Activated T-cell treated with anti-CD3 and anti-CD28 coated beads, Interleukin-2, amount 50 U/mL, for 24 hours (primary cell): ENCODE measurements around the gene EQTN.
"Not testable (repeated sequence)": the region's sequence is repeated elsewhere in the genome, so short reads cannot be mapped to it uniquely, and the experiment has no call there.

Source experiments
- DNase-seq: peaks from one replicate; pipeline ENCODE4 v3.0.0-alpha.2; 2020
- H3K27ac Mint-ChIP-seq: 2 replicates; pipeline ENCODE4 v1.8.0; 2020; ENCODE audit warnings: mild to moderate bottlenecking, mixed read lengths
- H3K27me3 Mint-ChIP-seq: 2 replicates; pipeline ENCODE4 v1.8.0; 2020; ENCODE audit warnings: mixed read lengths
- H3K36me3 Mint-ChIP-seq: 2 replicates; pipeline ENCODE4 v1.8.0; 2020; ENCODE audit warnings: low read depth, mixed read lengths
- H3K4me1 Mint-ChIP-seq: 2 replicates; pipeline ENCODE4 v1.8.0; 2020; ENCODE audit warnings: low read depth, mixed read lengths
- H3K4me3 Mint-ChIP-seq: 2 replicates; pipeline ENCODE4 v1.8.0; 2020; ENCODE audit warnings: mild to moderate bottlenecking, moderate library complexity, mixed read lengths
- H3K9me3 Mint-ChIP-seq: 2 replicates; pipeline ENCODE4 v1.8.0; 2020; ENCODE audit warnings: mixed read lengths

Gene EQTN

DNA sequence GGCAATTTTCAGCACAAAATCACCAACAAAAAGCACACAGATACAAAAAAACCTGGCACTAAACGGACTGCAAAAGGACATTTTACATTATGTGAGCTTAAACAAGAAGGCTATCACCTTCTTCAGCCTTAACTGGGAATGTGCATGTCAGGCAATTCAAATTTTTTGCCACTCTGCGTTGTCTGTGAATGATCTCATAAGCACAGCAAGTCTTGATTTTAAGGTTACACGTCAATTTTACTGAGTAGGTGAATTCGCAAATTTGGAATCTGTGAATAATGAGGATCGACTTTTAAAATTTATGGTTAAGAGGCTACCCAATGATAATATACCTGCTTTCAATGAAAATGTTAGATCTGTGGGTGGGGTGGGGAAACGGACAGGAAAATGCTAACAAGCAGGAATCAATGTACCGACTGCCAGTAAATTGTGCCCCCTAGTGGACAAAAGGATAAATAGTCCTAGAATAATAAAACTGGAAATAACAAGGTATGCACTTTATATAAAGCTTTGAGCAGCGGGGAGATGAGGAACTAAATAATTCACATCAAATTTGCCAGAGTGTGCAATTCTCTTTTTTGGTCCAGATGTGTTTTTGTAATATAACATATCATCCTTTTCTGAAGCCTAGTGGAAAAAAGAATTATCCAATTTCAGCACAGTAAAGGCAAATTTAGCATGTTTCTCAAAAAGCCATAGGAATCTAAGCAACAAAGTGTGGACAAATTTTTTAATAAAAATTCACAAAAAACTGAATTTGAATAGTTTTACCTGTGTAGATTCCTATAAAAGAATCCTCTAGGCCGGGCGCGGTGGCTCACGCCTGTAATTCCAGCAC, 20.5 kb downstream of the EQTN start:
- Mint-ChIP-seq H3K4me1 (peaks cover 2% of the 10 kb centered on the region), H3K27me3 (peaks cover 2% of the 10 kb centered on the region), H3K4me3 (no peak overlapping the region), H3K27ac (no peak overlapping the region), H3K9me3 (no peaks in the 10 kb centered on the region), H3K36me3 (no peaks in the 10 kb centered on the region)
- DNase-seq, result no peak

DNA sequence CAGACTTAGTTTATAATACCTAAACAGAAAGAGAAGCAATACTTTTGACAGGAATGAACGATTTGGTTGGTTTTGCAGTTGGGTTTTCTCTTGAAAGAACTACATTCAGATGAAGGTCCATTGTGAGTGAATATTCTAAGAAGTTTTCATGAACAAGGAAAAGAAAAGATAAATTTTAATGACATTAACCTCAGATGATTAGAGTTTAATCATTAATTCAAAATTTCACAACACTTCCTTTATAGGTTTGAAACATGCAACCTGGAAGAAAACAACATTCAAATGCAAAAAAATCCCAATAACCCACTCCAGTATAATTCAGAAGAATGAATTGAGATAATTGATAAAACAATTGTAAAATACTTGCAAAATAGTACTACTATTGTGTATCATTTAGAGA, 23.8 kb downstream of the EQTN start:
- Mint-ChIP-seq H3K4me1 (peaks cover 2% of the 10 kb centered on the region), H3K4me3 (no peak overlapping the region), H3K27ac (no peak overlapping the region), H3K36me3 (no peaks in the 10 kb centered on the region), H3K27me3 (no peaks in the 10 kb centered on the region), H3K9me3 (no peaks in the 10 kb centered on the region)
- DNase-seq, result no peak

DNA sequence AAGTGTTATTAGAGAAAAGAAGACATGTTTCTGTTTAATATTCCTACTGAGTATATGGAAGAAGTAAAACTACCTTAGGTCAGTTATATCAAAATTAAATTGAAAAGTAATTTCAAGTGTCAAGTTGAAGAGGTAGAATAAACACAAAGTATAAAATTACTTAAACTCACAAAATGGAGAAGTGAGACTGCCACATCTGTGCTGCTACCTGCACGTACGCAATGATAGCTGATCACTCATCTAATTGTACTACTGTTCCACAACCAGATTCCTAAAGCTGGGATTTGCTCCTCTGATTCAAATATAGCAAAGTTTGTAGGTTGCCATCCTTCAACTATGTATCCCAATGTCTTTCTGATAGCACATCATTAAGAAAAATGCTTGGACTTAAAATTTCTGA, 24.8 kb downstream of the EQTN start:
- no peak for DNase-seq
- peaks cover 2% of the 10 kb centered on the region for H3K4me1 Mint-ChIP-seq
- H3K27ac Mint-ChIP-seq, result no peak overlapping the region
- H3K27me3 Mint-ChIP-seq, result no peaks in the 10 kb centered on the region
- H3K4me3 Mint-ChIP-seq, result no peak overlapping the region
- H3K36me3 Mint-ChIP-seq, result no peaks in the 10 kb centered on the region
- H3K9me3 Mint-ChIP-seq, result no peaks in the 10 kb centered on the region

DNA sequence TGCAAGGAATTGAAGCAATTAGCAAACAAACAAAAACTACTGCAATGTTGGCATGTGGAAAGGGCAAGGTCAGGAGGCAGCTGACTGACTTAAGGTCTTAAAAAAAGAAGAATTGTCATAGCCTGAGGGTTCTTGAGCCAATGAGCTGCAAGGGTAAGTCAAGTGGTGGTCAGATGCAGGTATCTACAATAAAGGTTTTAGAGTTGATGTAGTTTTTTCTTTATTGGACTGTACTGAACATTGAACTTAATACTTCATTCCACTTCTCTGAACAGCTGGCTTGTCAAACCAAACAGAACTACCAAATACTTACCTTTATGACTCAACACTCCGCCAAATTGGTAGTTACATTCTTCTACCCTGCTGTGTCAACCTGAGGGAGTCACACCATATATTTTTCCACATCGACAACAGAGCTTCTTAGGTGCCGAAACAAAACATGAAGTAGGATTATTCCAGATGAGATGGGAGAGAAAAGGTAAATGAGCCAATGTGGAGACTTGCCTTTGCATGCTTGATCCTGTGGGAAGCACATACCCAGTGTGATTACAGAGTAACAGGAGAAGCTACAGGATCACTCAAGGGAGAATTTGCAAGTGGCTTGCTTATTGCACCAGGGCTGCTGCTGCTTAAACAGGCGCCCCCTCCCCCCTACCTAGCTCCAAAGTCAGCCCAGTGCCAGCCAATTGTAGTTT, 35.3 kb downstream of the EQTN start:
- Mint-ChIP-seq H3K27me3 (peaks cover 3% of the 10 kb centered on the region), H3K4me3 (no peak overlapping the region), H3K36me3 (no peaks in the 10 kb centered on the region), H3K4me1 (no peaks in the 10 kb centered on the region), H3K27ac (no peak overlapping the region), H3K9me3 (no peaks in the 10 kb centered on the region)
- no peak for DNase-seq

DNA sequence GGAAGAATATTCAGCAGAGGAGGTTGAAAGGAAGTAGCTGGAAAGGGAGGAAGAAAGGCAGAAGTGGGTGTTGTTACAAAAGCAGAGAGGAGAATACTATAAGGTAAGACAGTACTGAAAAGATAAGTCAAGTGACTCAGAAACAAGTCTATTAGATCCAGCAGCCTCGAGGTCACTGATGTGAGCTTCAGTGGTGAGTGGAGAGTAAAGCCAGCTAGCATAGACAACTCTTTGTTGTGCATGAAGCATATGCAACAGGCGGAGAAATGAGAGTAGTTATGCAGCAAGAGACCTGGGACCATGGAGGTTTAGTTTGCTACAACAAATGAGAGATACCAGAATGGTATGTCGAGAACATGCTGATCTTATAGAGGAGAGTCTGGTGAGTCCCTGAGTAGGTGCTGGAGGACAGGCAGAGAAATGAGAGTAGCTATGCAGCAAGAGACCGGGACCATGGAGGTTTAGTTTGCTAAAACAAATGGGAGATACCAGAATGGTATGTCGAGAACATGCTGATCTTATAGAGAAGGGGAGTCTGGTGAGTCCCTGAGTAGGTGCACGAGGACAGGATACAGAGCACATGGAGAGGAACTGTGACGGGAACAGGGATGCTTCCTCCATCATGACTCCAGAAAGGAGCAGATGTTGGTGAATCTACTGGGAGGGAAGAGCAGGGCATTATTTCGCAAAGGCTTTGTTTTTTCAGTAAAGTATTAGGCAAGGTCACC, 36.0 kb downstream of the EQTN start:
- Mint-ChIP-seq H3K4me3 (no peak overlapping the region), H3K27ac (no peak overlapping the region), H3K4me1 (no peaks in the 10 kb centered on the region), H3K27me3 (peaks cover 3% of the 10 kb centered on the region), H3K9me3 (no peaks in the 10 kb centered on the region), H3K36me3 (no peaks in the 10 kb centered on the region)
- no peak for DNase-seq

DNA sequence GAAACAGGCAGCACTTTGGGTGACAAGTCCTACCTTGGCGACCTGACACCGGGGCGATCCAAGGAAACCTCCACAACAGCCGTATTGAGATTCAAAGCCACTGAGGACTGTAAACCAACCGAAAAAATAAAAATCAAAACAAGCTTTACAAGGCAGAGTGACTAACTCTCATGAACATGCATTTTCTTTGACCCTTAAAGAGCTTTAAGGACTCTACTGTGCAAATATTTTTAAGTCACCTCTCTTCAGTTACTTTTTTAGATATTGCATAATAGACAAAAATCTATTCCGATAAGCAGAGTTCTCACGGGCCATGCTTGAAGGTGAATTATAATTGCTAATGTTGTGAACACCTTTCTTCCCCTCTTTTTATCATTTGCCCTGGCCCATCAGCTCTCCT, 38.3 kb downstream of the EQTN start:
- DNase-seq, result no peak
- H3K9me3 Mint-ChIP-seq, result peaks cover 2% of the 10 kb centered on the region
- H3K4me1 Mint-ChIP-seq, result no peaks in the 10 kb centered on the region
- H3K36me3 Mint-ChIP-seq, result no peaks in the 10 kb centered on the region
- no peak overlapping the region for H3K27ac Mint-ChIP-seq
- H3K4me3 Mint-ChIP-seq, result no peak overlapping the region
- no peaks in the 10 kb centered on the region for H3K27me3 Mint-ChIP-seq

DNA sequence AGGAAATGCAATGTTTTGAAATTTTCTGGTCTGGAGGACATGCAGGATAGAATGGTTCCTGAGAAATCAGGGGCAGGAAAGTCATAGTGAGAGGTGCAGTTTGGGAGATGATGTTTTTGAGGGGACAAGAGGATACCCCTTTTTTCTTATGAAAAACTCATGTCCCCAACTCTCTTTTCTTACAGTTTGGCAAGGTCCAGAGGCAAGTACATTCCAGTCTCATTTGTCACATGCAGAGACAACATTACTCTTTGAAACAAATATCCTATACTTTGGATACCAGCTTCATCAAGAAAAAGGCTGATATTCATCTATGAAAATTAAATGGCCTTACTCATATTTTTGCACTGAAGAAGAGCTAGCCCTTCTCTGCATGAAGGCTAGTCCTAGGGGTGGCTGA, 48.2 kb downstream of the EQTN start:
- Mint-ChIP-seq H3K9me3 (no peaks in the 10 kb centered on the region), H3K27me3 (peaks cover 21% of the 10 kb centered on the region), H3K27ac (no peak overlapping the region), H3K4me1 (no peaks in the 10 kb centered on the region), H3K36me3 (no peaks in the 10 kb centered on the region), H3K4me3 (no peak overlapping the region)
- no peak for DNase-seq

DNA sequence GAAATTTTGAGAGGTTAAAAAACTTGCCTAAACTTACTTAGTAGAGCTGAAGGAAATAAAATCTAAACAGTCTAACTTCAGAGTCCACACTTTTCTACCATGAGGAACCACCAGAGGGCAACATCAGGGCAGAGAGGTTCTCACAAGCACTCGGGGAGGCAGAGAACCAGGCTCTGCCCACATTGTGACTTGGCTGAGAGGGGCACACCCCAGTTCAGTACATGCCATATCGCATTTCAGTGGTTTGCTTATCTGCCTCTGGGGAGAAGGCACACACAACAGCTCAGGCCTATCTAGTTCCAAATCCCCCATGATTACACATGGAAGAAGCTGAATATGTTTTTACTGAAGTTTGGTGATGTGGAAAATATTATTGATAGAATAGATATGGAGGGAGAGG, 49.2 kb downstream of the EQTN start:
- Mint-ChIP-seq H3K36me3 (no peaks in the 10 kb centered on the region), H3K4me3 (no peak overlapping the region), H3K27me3 (peaks cover 21% of the 10 kb centered on the region), H3K27ac (no peak overlapping the region), H3K4me1 (no peaks in the 10 kb centered on the region), H3K9me3 (no peaks in the 10 kb centered on the region)
- DNase-seq, result no peak

DNA sequence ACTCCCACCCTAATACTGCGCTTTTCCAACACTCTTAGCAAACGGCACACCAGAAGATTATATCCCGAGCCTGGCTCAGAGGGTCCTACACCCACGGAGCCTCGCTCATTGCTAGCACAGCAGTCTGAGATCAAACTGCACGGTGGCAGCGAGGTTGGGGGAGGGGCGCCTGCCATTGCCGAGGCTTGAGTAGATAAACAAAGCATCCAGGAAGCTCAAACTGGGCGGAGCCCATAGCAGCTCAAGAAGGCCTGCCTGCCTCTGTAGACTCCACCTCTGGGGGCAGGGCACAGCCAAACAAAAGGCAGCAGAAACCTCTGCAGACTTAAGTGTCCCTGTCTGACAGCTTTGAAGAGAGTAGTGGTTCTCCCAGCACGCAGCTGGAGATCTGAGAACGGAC, 57.3 kb downstream of the EQTN start:
- peaks cover 14% of the 10 kb centered on the region for H3K9me3 Mint-ChIP-seq
- not testable (repeated sequence) for H3K36me3 Mint-ChIP-seq, H3K4me1 Mint-ChIP-seq, DNase-seq, H3K27ac Mint-ChIP-seq, H3K4me3 Mint-ChIP-seq, H3K27me3 Mint-ChIP-seq
